SK-N-MC (cell line): ENCODE measurements around the gene ANKRD11.
"Not testable (repeated sequence)": the region's sequence is repeated elsewhere in the genome, so short reads cannot be mapped to it uniquely, and the experiment has no call there.

ENCODE experiments used
- DNase-seq: peaks from one replicate; pipeline ENCODE4 v3.0.0-alpha.2; 2011; ENCODE audit warnings: low read depth, low spot score
- H3K27ac ChIP-seq: fragments of 200-600 bp; sonication (generic); 2 replicates; pipeline ENCODE4 v1.5.1; 2016; ENCODE audit warnings: mixed run types
- H3K36me3 ChIP-seq: fragments of 200-600 bp; sonication (generic); 2 replicates; pipeline ENCODE4 v1.6.1; 2017; ENCODE audit warnings: antibody characterized with exemption, low read length, mixed read lengths; ENCODE audit not compliant: insufficient read depth
- H3K4me3 ChIP-seq: fragments of 200-600 bp; sonication (generic); 2 replicates; pipeline ENCODE4 v1.5.1; 2016
- H3K9ac ChIP-seq: fragments of 200-600 bp; sonication (generic); 2 replicates; pipeline ENCODE4 v1.8.0; 2017; ENCODE audit warnings: mixed run types, mixed read lengths; ENCODE audit not compliant: insufficient read length
- H3K9me3 ChIP-seq: fragments of 200-600 bp; sonication (generic); 2 replicates; pipeline ENCODE4 v1.6.1; 2017; ENCODE audit warnings: low read depth, mild to moderate bottlenecking, antibody characterized with exemption, low read length, moderate library complexity, mixed read lengths
- EZH2 ChIP-seq: fragments of 200-600 bp; sonication (generic); IDR thresholded peaks from one replicate; pipeline ENCODE4 v1.6.1; 2017; ENCODE audit warnings: antibody characterized with exemption
- FOXP2 ChIP-seq: optimal IDR thresholded peaks from 2 replicates; pipeline ENCODE3; 2011; ENCODE audit warnings: mild to moderate bottlenecking, moderate library complexity; ENCODE audit not compliant: insufficient read depth; ENCODE audit errors: extremely low read length, control extremely low read depth
- POLR2AphosphoS5 ChIP-seq: IDR thresholded peaks from 2 replicates; pipeline ENCODE4 v1.6.1; 2012; ENCODE audit warnings: mild to moderate bottlenecking, low read depth, low read length, borderline replicate concordance

The ANKRD11 gene

DNA sequence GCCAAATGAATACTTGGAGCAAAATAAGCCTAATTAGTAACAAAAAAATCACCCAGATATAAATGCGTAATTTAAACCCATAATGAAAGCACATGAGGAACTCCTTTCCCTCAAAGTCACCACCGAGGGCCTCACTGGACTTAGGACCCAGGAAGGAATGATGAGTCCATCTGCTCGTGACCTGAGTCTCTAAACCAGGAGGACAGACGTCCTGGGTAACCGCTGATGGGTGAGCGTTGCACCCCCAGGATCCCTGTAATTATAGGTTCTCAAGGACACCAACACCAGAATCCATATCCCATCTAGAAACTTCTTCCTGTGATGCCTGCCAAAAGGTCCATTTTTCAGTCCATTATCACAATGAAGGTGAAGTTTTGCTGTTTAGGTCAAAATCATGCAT lies 151.5 kb downstream of the ANKRD11 start:
- no peak for TF ChIP-seq EZH2
- no peak for TF ChIP-seq FOXP2
- no peak for TF ChIP-seq POLR2AphosphoS5
- Histone ChIP-seq H3K9ac (no peak overlapping the region), H3K9me3 (no peaks in the 10 kb centered on the region), H3K27ac (no peak overlapping the region), H3K36me3 (no peaks in the 10 kb centered on the region), H3K4me3 (no peak overlapping the region)
- DNase-seq = no peak

DNA sequence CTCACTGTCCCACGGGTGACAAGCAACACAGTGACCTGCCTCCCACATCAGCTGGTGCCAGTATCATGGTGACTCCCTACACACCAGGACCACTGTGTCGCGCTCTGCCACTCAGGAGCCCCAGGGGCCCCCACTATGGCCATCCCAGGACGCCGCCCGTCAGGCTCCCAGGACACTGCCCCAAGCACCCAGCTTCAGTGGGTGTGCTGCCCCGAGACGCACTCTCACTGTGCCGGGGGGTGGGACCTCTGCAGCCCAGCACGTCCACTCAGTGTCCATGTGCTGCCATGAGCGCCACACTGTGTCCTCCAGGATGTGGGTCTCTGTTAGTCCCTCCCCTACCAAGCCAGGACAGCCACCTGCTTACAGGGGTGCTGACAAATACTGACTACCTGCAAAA lies 152.4 kb downstream of the ANKRD11 start:
- no peak for DNase-seq
- H3K9me3 ChIP-seq = no peaks in the 10 kb centered on the region
- H3K36me3 ChIP-seq = no peaks in the 10 kb centered on the region
- H3K9ac ChIP-seq = no peak overlapping the region
- H3K27ac ChIP-seq = no peak overlapping the region
- no peak overlapping the region for H3K4me3 ChIP-seq
- TF ChIP-seq FOXP2 (no peak), POLR2AphosphoS5 (no peak), EZH2 (no peak)

DNA sequence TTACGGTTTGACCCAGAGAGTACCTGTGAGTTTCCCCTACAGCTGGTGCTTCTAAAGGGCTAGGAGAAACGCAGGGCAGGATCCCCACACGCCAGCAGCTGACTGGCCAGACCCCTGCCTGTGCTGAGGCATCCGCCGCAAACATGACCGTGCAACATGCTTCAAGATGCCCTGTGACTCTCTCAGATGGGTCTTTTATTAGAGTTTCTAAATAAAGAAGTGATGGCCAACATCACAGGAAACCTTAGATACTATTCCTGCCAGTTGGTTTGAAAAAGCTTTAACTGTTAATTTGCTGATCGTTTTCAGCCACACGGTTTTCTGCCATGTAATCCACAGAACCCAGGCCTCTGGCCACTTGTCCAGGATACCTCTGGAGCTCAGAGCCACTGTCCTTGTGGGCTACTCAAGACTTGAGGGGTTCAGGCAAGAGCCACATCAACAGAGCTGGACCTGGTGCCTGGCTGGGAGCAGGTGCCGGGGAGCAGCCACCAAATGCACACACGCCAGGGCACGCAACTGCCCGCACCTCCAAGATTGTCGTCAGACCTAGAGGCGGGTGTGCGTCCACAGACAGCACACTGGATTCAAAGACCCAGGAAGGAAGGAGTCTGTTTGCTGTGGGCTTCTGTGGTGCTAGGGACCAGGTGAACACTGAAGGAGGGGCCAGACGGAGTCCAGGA lies 154.4 kb downstream of the ANKRD11 start:
- Histone ChIP-seq H3K9ac (no peak overlapping the region), H3K36me3 (no peaks in the 10 kb centered on the region), H3K4me3 (no peak overlapping the region), H3K9me3 (no peaks in the 10 kb centered on the region), H3K27ac (no peak overlapping the region)
- no peak for TF ChIP-seq POLR2AphosphoS5
- no peak for TF ChIP-seq EZH2
- no peak for TF ChIP-seq FOXP2
- no peak for DNase-seq

DNA sequence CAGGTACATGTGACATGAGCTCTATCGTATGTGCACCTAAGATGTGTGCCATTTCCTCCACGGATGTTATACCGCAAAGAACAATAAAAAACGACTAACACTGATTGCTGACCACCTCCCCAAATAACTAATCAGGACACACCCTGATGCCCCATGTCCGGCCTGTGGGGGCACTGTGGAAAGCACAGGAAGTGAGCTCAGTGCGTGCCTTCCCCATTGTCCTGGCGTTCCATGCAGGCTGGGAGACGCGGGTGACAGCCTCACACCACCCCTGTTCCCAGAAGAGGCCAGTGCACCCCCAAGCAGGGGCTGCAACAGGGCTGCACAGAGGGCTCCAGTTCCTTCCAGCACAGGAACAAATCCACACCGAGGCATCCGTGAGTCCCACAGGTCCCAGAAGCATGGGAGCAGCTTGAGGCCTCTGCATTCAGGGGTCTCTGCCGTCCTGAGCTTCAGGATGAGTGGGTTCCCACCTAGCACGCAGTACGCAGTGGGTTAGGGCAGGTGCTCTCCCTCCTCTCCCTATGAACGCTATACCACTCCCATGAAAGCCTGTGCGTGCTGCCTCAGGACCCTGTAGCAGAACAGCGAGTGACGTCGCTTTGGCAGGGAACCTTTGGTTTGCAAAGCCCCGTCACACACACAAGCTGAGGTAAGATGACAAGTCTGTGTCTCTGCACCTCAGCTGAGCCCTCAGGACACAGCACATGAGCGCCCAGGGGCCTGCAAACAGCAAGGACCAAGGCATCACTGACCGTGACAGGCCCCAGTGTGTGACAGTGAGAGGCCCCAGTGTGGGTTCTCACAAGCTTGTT lies 155.2 kb downstream of the ANKRD11 start:
- no peak overlapping the region for H3K27ac ChIP-seq
- TF ChIP-seq POLR2AphosphoS5 (no peak), FOXP2 (no peak), EZH2 (no peak)
- no peaks in the 10 kb centered on the region for H3K9me3 ChIP-seq
- no peak overlapping the region for H3K9ac ChIP-seq
- H3K4me3 ChIP-seq = no peak overlapping the region
- no peak for DNase-seq
- no peaks in the 10 kb centered on the region for H3K36me3 ChIP-seq

DNA sequence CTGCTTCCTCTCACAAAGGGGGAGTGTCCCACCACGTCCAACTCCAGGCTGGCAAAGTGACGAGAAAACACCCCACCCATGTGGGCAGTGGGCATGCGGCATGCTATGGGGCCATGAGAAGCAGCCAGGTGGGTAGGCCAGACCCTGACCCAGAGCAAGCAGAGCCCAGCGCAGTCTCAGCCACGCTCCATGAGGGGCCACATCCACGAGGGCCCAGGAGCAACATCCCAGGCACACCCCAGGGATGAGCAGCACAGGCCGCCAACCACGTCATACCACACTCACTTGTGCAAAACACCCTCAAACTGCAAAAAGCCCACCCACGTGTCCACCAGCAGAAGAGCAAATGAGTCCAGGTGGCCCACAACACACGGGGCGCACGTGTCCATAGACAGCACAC lies 155.9 kb downstream of the ANKRD11 start:
- Histone ChIP-seq H3K27ac (no peak overlapping the region), H3K36me3 (no peaks in the 10 kb centered on the region), H3K4me3 (no peak overlapping the region), H3K9ac (no peak overlapping the region), H3K9me3 (no peaks in the 10 kb centered on the region)
- TF ChIP-seq POLR2AphosphoS5 = no peak
- no peak for TF ChIP-seq EZH2
- no peak for TF ChIP-seq FOXP2
- no peak for DNase-seq

DNA sequence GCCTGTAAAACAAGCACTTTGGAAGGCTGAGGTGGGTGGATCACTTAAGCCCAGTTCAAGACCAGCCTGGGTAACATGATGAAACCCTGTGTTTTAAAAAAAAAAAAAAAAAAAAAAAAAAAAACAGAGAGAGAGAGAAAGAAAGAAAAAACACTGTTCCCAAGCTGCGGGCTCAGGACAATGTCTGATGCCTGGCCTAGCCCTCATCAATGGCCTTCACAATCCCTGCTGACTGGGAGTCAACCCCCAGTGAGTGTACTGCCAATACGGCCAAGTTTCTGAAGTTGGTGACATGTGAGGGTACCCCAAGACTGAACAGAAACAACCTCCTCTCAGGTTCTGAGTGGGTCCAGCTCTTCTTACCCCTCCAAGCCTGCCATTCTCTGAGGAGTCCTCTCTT lies 156.3 kb downstream of the ANKRD11 start:
- TF ChIP-seq POLR2AphosphoS5 = no peak
- TF ChIP-seq FOXP2 = no peak
- TF ChIP-seq EZH2 = no peak
- H3K27ac ChIP-seq = no peak overlapping the region
- DNase-seq = no peak
- H3K9me3 ChIP-seq = no peaks in the 10 kb centered on the region
- H3K9ac ChIP-seq = no peak overlapping the region
- no peak overlapping the region for H3K4me3 ChIP-seq
- no peaks in the 10 kb centered on the region for H3K36me3 ChIP-seq

DNA sequence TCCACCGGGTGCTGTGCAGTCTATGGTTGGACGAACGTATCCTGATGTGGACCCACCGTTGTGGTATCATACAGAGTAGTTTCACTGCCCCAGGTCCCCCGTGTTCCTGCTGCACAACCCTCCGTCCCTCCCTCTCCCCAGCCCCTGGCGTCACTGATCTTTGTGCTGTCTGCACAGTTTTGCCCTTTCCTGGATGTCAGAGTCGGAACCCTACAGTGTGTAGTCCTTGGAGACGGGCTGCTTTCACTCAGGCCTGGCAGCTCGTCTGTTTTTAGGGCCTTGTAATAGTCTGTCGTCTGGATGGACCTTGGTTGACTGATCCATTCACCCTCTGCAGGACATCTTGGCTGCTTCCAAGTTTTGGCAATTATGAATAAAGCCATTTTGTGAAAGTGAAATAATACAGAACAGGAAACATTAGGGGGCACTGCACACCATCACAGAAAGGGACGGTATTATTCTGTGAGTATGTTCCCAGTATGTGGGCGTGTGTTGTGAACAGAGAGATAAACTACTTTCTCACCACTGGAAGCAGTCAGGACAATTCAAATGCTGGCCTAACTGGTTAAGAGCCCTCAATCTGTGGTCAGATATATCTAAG lies 156.9 kb downstream of the ANKRD11 start:
- H3K9ac ChIP-seq, H3K27ac ChIP-seq, H3K36me3 ChIP-seq, DNase-seq, H3K4me3 ChIP-seq, H3K9me3 ChIP-seq: not testable (repeated sequence)

DNA sequence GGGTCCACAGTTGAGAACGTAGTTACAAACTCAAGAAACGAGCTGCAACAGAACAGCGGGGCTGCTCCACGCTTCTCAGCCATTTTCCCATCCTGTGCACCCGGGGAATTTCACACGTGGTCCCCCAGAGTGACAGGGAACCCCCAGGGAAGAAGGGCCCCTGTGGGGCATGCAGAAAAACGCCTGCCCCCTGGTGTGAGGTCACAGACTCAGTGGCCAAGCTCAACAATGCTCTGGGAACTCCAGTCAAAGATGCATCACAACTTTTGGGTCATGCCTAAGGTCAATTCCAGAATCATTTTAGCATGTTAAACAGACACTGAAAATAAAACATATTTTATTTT lies 157.5 kb downstream of the ANKRD11 start:
- Histone ChIP-seq H3K9me3 (no peaks in the 10 kb centered on the region), H3K27ac (no peak overlapping the region), H3K4me3 (no peak overlapping the region), H3K9ac (no peak overlapping the region), H3K36me3 (no peaks in the 10 kb centered on the region)
- no peak for DNase-seq
- TF ChIP-seq FOXP2 (no peak), EZH2 (no peak), POLR2AphosphoS5 (no peak)

DNA sequence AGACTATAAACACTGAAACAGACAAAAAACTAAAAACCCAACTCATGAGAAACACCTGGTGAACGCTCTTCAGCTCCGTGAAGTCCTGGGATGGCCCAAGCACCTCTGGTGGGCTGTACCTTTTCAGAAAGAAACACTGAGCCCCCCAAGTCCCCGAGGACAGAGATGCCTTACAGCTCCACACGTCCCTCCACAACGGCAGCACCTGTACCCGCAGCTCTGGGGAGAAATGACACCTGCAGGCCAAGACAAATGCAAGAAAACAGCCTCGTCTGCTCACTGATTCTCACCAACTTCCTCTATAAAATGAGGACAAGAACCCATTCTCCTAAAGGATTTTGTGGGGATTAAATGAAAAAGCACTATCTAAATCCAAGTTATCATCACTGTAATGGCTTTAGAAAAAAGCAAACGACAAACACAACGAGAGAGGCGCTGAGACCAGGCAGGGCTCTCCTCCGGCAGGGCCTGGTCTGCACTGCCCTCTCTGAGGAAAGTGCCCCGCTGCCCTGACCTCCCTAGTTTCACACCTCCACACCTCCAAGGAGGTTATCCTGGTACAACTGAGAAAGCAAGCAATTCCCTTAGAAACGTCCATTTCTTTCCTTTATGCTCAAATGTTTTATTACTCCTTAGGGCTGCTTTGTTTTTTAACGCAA lies 158.0 kb downstream of the ANKRD11 start:
- no peak for DNase-seq
- TF ChIP-seq FOXP2 = no peak
- TF ChIP-seq POLR2AphosphoS5 = no peak
- TF ChIP-seq EZH2 = no peak
- H3K4me3 ChIP-seq = no peak overlapping the region
- no peaks in the 10 kb centered on the region for H3K36me3 ChIP-seq
- no peaks in the 10 kb centered on the region for H3K9me3 ChIP-seq
- H3K27ac ChIP-seq = no peak overlapping the region
- H3K9ac ChIP-seq = no peak overlapping the region
